HEK293 (cell line): Measurements from ENCODE around the gene CLEC2L.
A peak's percentile ranks its signal among the peaks of the same experiment; 100 is the strongest.

Experiments
- CTCF ChIA-PET: fragments of 350-600 bp; formaldehyde crosslinking; extraction: SDS; loops from one replicate; lab custom pipeline; 2021; ENCODE audit warnings: antibody characterized with exemption; lab: Yijun Ruan, JAX
- POLR2A ChIA-PET: fragments of 300-600 bp; formaldehyde crosslinking; extraction: SDS; loops from one replicate; lab custom pipeline; 2020; ENCODE audit warnings: antibody characterized with exemption, inconsistent platforms; lab: Yijun Ruan, JAX
- H3K27ac ChIP-seq: fragments of 200-500 bp; sonication (Bioruptor generic); 2 replicates; pipeline ENCODE4 v1.5.1; 2014; ENCODE audit warnings: low read depth, low read length, control low read depth, inconsistent platforms; ENCODE audit errors: extremely low read depth
- H3K36me3 ChIP-seq, 2 experiments: fragments of 200-500 bp in 1 of 2; sonication (Bioruptor generic) in 1 of 2; 1 replicate in 1 of 2; 2 replicates in 1 of 2; pipeline ENCODE4 v1.5.1; 2014 to 2017; ENCODE audit warnings: inconsistent platforms in 2 of 2, low read length in 2 of 2; ENCODE audit not compliant: control insufficient read depth in 2 of 2, insufficient read depth in 1 of 2
- H3K4me1 ChIP-seq: fragments of 200-500 bp; sonication (Bioruptor generic); 2 replicates; pipeline ENCODE4 v1.5.1; 2014; ENCODE audit warnings: mild to moderate bottlenecking, low read length, inconsistent platforms; ENCODE audit not compliant: control insufficient read depth, insufficient read depth
- H3K4me3 ChIP-seq: 2 replicates; pipeline ENCODE4 v1.5.1; 2011; ENCODE audit warnings: low read depth, mild to moderate bottlenecking, control low read depth, low read length, moderate library complexity
- H3K9me3 ChIP-seq: fragments of 200-500 bp; sonication (Bioruptor generic); 2 replicates; pipeline ENCODE4 v1.5.1; 2014; ENCODE audit warnings: low read depth, low read length, inconsistent platforms; ENCODE audit not compliant: control insufficient read depth, insufficient read depth
- FEZF1 ChIP-seq: fragments of 450-650 bp; formaldehyde crosslinking; IDR thresholded peaks from 2 replicates; pipeline ENCODE4 v1.5.1; 2016; ENCODE audit warnings: missing biosample characterization, missing genetic modification characterization
- KLF10 ChIP-seq: fragments of 450-650 bp; IDR thresholded peaks from 2 replicates; pipeline ENCODE4 v1.5.1; 2018; ENCODE audit warnings: missing biosample characterization, mild to moderate bottlenecking, missing genetic modification characterization
- OSR2 ChIP-seq: fragments of 450-650 bp; formaldehyde crosslinking; IDR thresholded peaks from 2 replicates; pipeline ENCODE4 v1.5.1; 2016; ENCODE audit warnings: missing biosample characterization, missing genetic modification characterization
- SP2 ChIP-seq: fragments of 450-650 bp; formaldehyde crosslinking; IDR thresholded peaks from 2 replicates; pipeline ENCODE4 v1.5.1; 2016; ENCODE audit warnings: missing biosample characterization, missing genetic modification characterization
- TCF7L2 ChIP-seq: IDR thresholded peaks from 2 replicates; pipeline ENCODE4 v1.6.1; 2011; ENCODE audit warnings: low read depth, mild to moderate bottlenecking, inconsistent platforms, low read length, moderate library complexity, borderline replicate concordance
- YY2 ChIP-seq: fragments of 450-650 bp; formaldehyde crosslinking; IDR thresholded peaks from 2 replicates; pipeline ENCODE4 v1.5.1; 2016; ENCODE audit warnings: missing biosample characterization, missing genetic modification characterization
- ZBTB17 ChIP-seq: fragments of 450-650 bp; formaldehyde crosslinking; IDR thresholded peaks from 2 replicates; pipeline ENCODE4 v1.5.1; 2016; ENCODE audit warnings: missing biosample characterization, missing genetic modification characterization
- ZNF157 ChIP-seq: fragments of 450-650 bp; formaldehyde crosslinking; IDR thresholded peaks from 2 replicates; pipeline ENCODE4 v1.5.1; 2016; ENCODE audit warnings: missing biosample characterization, missing genetic modification characterization
- ZNF335 ChIP-seq: fragments of 450-650 bp; formaldehyde crosslinking; conservative IDR thresholded peaks from 2 replicates; pipeline ENCODE4 v1.5.1; 2016; ENCODE audit warnings: missing biosample characterization, missing genetic modification characterization
- ZNF394 ChIP-seq: fragments of 450-650 bp; formaldehyde crosslinking; IDR thresholded peaks from 2 replicates; pipeline ENCODE4 v1.5.1; 2016; ENCODE audit warnings: missing biosample characterization, missing genetic modification characterization, mild to moderate bottlenecking, moderate library complexity, borderline replicate concordance
- ZNF843 ChIP-seq: fragments of 450-650 bp; formaldehyde crosslinking; IDR thresholded peaks from 2 replicates; pipeline ENCODE4 v1.5.1; 2016; ENCODE audit warnings: missing biosample characterization, missing genetic modification characterization
- ZSCAN30 ChIP-seq: fragments of 450-650 bp; IDR thresholded peaks from 2 replicates; pipeline ENCODE4 v1.5.1; 2018; ENCODE audit warnings: missing biosample characterization, mild to moderate bottlenecking, missing genetic modification characterization, moderate library complexity
- ZXDB ChIP-seq: fragments of 450-650 bp; formaldehyde crosslinking; IDR thresholded peaks from 2 replicates; pipeline ENCODE4 v1.5.1; 2016; ENCODE audit warnings: missing biosample characterization, missing genetic modification characterization
- TF ChIP-seq, protein P1 (sequence below): fragments of 450-650 bp; formaldehyde crosslinking; IDR thresholded peaks from 2 replicates; pipeline ENCODE4 v1.5.1; 2016; ENCODE audit warnings: missing biosample characterization, missing genetic modification characterization
- TF ChIP-seq, protein P2 (sequence below): fragments of 450-650 bp; formaldehyde crosslinking; IDR thresholded peaks from 2 replicates; pipeline ENCODE4 v1.5.1; 2017; ENCODE audit warnings: missing biosample characterization, missing genetic modification characterization
- TF ChIP-seq, protein P3 (sequence below): fragments of 450-650 bp; IDR thresholded peaks from 2 replicates; pipeline ENCODE4 v1.5.1; 2018; ENCODE audit warnings: missing biosample characterization, mild to moderate bottlenecking, missing genetic modification characterization
- TF ChIP-seq, protein P4 (sequence below): fragments of 450-650 bp; formaldehyde crosslinking; IDR thresholded peaks from 2 replicates; pipeline ENCODE4 v1.5.1; 2016; ENCODE audit warnings: missing biosample characterization, missing genetic modification characterization
- TF ChIP-seq, protein P5 (sequence below): fragments of 450-650 bp; formaldehyde crosslinking; IDR thresholded peaks from 2 replicates; pipeline ENCODE4 v1.5.1; 2017; ENCODE audit warnings: missing biosample characterization, missing genetic modification characterization

CLEC2L gene

DNA sequence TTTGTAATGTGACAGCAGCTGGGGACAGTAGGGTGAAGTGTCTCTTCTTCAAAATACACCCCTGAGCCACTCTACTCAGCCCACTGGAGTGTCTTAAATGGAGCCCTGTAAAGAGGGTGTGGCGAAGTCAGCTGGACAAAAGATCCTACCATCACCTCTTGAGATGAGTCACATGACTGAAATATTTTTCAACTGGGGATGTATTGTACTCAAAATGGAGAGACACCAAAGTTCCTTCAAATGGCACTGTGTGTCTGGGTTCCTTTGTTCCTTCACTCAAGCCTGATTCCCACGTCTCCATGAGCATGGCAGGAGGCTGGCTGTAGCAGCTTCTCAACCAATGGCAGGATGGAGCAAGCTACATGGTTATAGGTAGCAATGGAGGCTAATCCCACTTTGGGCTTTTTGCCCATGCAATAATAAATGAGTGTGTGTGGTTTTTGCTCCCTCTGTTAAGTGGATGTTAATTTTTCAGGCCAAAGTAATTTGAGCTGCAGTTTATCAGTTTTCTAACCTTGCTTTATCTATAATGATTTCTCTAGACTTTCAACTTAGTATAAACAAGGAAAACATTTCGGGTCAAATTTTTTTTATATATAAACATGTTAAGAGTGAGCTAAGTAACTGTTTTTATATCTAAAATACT, 68.2 kb downstream of the CLEC2L start:
- Histone ChIP-seq H3K4me3 (no peak overlapping the region), H3K9me3 (no peaks in the 10 kb centered on the region), H3K4me1 (peaks cover 6% of the 10 kb centered on the region), H3K27ac (no peak overlapping the region)
- TF ChIP-seq TCF7L2 (peak; percentile 78), OSR2 (tag by site-specific recombination) (peak; percentile 95), YY2 (tag by site-specific recombination) (0 out of 2 replicates have a peak, but pooled peaks have one; percentile 10), ZNF335 (tag by site-specific recombination) (no peak), KLF10 (tag by site-specific recombination) (peak; percentile 60; the same call in 1 of the 2 replicates), ZNF394 (tag by site-specific recombination) (peak; percentile 37; the same call in 1 of the 2 replicates), ZNF843 (tag by site-specific recombination) (peak; percentile 88), SP2 (tag by site-specific recombination) (peak; percentile 9; the same call in 1 of the 2 replicates), ZNF157 (tag by site-specific recombination) (no peak), FEZF1 (tag by site-specific recombination) (peak; percentile 89), ZSCAN30 (tag by site-specific recombination) (no peak), ZXDB (tag by site-specific recombination) (peak; percentile 74), ZBTB17 (tag by site-specific recombination) (0 out of 2 replicates have a peak, but pooled peaks have one; percentile 12)
- TF ChIP-seq, protein P1, sequence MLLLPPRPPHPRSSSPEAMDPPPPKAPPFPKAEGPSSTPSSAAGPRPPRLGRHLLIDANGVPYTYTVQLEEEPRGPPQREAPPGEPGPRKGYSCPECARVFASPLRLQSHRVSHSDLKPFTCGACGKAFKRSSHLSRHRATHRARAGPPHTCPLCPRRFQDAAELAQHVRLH (tag by site-specific recombination) = 0 out of 2 replicates have a peak, but pooled peaks have one; percentile 9
- TF ChIP-seq, protein P2, sequence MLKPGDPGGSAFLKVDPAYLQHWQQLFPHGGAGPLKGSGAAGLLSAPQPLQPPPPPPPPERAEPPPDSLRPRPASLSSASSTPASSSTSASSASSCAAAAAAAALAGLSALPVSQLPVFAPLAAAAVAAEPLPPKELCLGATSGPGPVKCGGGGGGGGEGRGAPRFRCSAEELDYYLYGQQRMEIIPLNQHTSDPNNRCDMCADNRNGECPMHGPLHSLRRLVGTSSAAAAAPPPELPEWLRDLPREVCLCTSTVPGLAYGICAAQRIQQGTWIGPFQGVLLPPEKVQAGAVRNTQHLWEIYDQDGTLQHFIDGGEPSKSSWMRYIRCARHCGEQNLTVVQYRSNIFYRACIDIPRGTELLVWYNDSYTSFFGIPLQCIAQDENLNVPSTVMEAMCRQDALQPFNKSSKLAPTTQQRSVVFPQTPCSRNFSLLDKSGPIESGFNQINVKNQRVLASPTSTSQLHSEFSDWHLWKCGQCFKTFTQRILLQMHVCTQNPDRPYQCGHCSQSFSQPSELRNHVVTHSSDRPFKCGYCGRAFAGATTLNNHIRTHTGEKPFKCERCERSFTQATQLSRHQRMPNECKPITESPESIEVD (tag by site-specific recombination) = peak; percentile 88
- TF ChIP-seq, protein P3, sequence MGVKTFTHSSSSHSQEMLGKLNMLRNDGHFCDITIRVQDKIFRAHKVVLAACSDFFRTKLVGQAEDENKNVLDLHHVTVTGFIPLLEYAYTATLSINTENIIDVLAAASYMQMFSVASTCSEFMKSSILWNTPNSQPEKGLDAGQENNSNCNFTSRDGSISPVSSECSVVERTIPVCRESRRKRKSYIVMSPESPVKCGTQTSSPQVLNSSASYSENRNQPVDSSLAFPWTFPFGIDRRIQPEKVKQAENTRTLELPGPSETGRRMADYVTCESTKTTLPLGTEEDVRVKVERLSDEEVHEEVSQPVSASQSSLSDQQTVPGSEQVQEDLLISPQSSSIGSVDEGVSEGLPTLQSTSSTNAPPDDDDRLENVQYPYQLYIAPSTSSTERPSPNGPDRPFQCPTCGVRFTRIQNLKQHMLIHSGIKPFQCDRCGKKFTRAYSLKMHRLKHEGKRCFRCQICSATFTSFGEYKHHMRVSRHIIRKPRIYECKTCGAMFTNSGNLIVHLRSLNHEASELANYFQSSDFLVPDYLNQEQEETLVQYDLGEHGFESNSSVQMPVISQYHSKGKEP (tag by site-specific recombination) = 0 out of 2 replicates have a peak, but pooled peaks have one; percentile 53
- TF ChIP-seq, protein P4, sequence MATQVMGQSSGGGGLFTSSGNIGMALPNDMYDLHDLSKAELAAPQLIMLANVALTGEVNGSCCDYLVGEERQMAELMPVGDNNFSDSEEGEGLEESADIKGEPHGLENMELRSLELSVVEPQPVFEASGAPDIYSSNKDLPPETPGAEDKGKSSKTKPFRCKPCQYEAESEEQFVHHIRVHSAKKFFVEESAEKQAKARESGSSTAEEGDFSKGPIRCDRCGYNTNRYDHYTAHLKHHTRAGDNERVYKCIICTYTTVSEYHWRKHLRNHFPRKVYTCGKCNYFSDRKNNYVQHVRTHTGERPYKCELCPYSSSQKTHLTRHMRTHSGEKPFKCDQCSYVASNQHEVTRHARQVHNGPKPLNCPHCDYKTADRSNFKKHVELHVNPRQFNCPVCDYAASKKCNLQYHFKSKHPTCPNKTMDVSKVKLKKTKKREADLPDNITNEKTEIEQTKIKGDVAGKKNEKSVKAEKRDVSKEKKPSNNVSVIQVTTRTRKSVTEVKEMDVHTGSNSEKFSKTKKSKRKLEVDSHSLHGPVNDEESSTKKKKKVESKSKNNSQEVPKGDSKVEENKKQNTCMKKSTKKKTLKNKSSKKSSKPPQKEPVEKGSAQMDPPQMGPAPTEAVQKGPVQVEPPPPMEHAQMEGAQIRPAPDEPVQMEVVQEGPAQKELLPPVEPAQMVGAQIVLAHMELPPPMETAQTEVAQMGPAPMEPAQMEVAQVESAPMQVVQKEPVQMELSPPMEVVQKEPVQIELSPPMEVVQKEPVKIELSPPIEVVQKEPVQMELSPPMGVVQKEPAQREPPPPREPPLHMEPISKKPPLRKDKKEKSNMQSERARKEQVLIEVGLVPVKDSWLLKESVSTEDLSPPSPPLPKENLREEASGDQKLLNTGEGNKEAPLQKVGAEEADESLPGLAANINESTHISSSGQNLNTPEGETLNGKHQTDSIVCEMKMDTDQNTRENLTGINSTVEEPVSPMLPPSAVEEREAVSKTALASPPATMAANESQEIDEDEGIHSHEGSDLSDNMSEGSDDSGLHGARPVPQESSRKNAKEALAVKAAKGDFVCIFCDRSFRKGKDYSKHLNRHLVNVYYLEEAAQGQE = no peak
- TF ChIP-seq, protein P5, sequence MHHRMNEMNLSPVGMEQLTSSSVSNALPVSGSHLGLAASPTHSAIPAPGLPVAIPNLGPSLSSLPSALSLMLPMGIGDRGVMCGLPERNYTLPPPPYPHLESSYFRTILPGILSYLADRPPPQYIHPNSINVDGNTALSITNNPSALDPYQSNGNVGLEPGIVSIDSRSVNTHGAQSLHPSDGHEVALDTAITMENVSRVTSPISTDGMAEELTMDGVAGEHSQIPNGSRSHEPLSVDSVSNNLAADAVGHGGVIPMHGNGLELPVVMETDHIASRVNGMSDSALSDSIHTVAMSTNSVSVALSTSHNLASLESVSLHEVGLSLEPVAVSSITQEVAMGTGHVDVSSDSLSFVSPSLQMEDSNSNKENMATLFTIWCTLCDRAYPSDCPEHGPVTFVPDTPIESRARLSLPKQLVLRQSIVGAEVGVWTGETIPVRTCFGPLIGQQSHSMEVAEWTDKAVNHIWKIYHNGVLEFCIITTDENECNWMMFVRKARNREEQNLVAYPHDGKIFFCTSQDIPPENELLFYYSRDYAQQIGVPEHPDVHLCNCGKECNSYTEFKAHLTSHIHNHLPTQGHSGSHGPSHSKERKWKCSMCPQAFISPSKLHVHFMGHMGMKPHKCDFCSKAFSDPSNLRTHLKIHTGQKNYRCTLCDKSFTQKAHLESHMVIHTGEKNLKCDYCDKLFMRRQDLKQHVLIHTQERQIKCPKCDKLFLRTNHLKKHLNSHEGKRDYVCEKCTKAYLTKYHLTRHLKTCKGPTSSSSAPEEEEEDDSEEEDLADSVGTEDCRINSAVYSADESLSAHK (tag by site-specific recombination) = peak; percentile 26; the same call in 1 of the 2 replicates
- TF ChIP-seq, all 188 proteins: peak for 14
- H3K36me3 ChIP-seq = peaks cover 0 to 64% of the 10 kb centered on the region in 2 experiments; a peak in 2 of 3 replicates
- CTCF ChIA-PET = interaction anchor here (0.7 to 1.4 kb wide), 3 partner anchors 10 to 162 kb away, joined by 3 to 9 read pairs (median 4); no protein-coding TSS in a partner anchor
- POLR2A ChIA-PET = no interaction called here
